GM19468 (cell line): ENCODE results near the gene POLR2H.
A peak's percentile ranks its signal among the peaks of the same experiment; 100 is the strongest.

Experiments
- ATAC-seq: cut with Tn5 transposase; IDR thresholded peaks from one replicate; pipeline ENCODE4 v1.9.1; 2021; ENCODE audit warnings: mild to moderate bottlenecking, moderate library complexity, moderate number of reproducible peaks; ENCODE audit not compliant: unreplicated experiment; ENCODE audit errors: extremely low read depth

POLR2H gene

GRCh38 chr3:184361532-184361931 is at the start of gene POLR2H, which contains the start of gene CLCN2:
POLR2H (plus strand) TSS chr3:184361710; CDS start chr3:184363493, 1,783 bp downstream.
CLCN2 (minus strand) TSS chr3:184361605; CDS start chr3:184361479, 126 bp downstream.
- ATAC-seq: peak; percentile 23

DNA sequence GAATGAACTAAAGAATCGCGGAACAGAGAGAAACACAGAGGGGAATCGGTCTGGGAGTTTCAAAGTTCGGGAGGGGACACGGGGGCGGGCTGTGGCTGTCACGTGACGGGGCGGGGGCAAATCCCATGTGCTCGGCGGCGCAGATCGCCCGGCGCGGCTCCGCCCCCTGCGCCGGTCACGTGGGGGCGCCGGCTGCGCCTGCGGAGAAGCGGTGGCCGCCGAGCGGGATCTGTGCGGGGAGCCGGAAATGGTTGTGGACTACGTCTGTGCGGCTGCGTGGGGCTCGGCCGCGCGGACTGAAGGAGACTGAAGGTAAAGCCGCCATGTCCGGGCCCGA is 47.2 kb upstream of the POLR2H start, which contains the start of gene EIF4G1:
TSS of gene EIF4G1 (plus strand) at position 244 of the 337 bp plus-strand sequence. CDS start 1,191 bp downstream, outside the sequence.
- ATAC-seq: peak; percentile 61

DNA sequence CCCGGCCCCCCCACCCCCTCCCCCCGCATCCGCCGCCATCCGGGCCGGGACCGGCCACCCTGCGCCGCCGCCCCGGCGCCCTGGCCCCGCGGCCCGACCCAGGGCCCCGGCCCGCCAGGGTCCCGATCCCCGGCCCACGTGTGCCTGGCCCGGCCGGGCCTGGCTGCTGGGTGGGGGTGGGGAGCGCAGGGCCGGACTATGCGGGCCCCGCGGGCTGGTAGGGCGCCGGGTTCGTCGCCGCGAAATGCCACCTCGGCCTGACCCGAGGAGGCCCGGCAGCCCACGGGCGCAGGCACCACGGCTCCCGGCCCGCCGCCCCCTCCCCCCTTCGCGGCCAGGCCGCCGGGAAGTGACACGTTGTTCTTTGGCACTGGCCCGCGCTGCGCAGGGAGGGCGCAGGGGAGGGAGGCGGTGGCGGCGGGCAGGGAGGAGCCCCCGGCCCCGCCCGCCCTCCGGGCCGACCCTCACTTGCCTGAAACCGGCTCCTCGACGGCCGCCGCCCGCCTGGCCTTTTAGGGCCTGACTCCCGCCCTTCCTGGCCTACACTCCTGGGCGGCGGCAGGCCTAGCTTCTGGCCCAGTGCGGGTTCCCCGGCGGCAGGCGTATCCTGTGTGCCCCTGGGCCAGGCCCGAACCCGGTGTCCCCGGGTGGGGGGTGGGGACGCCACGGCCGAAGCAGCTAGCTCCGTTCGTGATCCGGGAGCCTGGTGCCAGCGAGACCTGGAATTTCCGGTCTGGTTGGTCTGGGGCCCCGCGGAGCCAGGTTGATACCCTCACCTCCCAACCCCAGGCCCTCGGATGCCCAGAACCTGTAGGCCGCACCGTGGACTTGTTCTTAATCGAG is 46.6 kb upstream of the POLR2H start:
- peak; percentile 42 for ATAC-seq

DNA sequence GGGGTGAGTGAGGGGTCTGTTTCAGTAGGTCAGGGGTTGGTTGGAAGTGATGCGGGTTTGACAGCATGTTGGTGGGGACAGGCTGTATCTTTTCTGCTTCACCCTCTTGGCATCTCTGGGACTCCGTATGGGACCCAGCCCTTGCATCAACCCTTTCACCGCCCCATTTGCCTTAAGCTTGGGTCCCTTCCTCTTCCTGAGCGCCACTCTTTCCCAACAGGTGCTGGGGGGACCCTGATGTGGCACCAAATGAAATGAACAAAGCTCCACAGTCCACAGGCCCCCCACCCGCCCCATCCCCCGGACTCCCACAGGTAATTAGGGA is 46.0 kb upstream of the POLR2H start:
- ATAC-seq: no peak

- no peak for ATAC-seq
Measured at GRCh38 chr3:184315871-184316661, 45.4 kb upstream of the POLR2H start.

- ATAC-seq: no peak
Measured at GRCh38 chr3:184316792-184317191, 44.7 kb upstream of the POLR2H start.

DNA sequence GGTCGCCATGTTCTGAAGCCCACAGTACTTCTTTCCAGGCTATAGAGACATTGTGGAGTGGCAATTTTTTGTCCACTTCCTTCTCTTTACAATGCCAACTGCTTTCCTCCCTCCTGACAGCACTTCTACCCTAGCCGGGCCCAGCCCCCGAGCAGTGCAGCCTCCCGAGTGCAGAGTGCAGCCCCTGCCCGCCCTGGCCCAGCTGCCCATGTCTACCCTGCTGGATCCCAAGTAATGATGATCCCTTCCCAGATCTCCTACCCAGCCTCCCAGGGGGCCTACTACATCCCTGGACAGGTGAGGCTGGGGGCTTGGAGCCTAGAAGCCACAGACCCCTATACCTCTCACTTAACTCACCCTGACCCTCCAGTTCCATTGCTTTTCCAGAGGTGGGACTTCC is 44.3 kb upstream of the POLR2H start:
- no peak for ATAC-seq

DNA sequence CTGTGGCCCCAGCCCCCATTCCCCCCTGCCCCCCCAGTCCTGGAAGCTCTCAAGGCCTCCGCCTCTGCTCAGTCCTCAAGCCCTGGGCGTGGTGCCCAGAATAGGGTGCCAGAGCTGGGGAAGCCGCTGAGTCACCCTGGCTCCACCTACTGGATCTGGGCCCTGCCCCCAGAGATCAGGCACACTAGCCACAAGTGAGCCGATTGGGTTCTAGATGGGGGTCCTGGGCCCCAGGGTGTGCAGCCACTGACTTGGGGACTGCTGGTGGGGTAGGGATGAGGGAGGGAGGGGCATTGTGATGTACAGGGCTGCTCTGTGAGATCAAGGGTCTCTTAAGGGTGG is 41.4 kb upstream of the POLR2H start:
- no peak for ATAC-seq

DNA sequence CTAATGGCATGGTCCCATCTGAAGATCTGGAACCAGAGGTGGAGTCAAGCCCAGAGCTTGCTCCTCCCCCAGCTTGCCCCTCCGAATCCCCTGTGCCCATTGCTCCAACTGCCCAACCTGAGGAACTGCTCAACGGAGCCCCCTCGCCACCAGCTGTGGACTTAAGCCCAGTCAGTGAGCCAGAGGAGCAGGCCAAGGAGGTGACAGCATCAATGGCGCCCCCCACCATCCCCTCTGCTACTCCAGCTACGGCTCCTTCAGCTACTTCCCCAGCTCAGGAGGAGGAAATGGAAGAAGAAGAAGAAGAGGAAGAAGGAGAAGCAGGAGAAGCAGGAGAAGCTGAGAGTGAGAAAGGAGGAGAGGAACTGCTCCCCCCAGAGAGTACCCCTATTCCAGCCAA is 39.8 kb upstream of the POLR2H start:
- no peak for ATAC-seq

- no peak for ATAC-seq
Measured at GRCh38 chr3:184322731-184323487, 38.6 kb upstream of the POLR2H start.

- no peak for ATAC-seq
Measured at GRCh38 chr3:184323696-184324095, 37.8 kb upstream of the POLR2H start.

GRCh38 chr3:184325269-184325668 is 36.2 kb upstream of the POLR2H start:
- ATAC-seq: no peak

DNA sequence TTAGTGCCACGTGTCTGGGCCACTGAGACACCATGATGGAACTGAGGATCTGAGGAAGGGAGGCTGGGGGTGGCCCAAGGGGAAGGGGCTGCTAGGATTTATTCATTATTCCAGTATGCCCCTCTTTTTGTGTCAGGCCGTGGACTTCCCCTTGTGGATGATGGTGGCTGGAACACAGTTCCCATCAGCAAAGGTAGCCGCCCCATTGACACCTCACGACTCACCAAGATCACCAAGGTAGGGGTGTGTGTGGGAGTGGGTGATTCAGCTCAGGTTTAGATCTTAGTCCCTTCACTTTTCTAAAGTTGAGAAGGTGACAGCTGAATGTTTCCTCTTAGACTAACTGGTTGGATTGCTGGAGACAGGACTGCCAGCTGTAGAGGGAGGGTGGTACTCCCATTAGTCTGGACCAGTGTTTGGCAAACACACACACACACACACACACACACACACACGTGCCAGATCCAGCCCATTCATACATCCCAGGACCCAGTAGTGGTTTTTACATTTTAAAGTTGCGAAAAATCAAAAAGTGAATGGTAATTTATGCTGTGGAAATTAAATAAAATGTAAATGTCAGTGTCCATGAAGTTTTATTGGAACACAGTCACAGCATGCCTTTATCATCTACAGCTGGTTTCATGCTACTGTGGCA is 35.7 kb upstream of the POLR2H start:
- ATAC-seq: no peak

DNA sequence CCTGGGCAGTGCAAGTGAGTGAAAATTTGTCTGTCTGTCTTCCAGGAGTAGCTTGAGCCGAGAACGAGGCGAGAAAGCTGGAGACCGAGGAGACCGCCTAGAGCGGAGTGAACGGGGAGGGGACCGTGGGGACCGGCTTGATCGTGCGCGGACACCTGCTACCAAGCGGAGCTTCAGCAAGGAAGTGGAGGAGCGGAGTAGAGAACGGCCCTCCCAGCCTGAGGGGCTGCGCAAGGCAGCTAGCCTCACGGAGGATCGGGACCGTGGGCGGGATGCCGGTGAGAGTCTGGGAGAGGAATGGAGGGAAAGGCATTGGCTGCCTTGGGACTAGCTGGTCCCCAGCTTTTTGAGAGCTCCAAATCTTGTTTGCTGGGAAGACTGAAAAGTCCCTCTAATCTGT is 34.3 kb upstream of the POLR2H start:
- no peak for ATAC-seq

- ATAC-seq: no peak
Measured at GRCh38 chr3:184328516-184328915, 33.0 kb upstream of the POLR2H start.

DNA sequence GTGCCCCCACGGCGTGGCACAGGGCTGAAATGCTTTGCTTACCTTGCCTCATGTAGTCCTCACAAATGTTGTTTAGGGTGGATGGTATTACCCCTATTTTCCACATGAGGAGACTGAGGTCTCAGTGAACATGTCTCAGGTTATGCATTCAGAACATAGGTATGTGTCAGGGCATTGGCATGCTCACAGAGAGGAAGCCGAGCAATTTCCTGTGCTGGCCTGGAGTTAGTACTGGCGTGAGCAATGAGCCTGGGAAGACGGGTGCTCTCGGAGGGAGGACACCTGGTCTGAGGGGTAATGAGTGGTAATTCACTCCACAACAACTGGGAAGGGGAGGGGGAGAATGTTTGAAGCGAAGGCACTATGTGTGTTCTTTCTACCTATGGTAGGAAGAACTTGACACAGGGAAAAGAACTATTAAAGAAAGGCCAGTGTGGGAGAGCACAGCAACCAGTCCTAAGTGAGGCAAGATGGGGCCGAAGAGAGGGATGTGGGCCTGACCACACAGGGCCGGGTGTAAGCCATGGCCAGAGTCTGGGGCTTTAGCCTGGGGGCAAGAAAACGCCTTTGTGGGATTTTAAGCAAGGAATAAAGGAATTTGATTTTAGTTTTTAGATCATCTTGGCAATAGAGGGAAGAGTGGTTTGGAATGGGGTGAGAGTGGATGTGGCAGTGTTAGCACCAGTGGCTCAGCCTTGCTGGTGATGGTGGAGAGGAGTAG is 29.0 kb upstream of the POLR2H start:
- no peak for ATAC-seq

DNA sequence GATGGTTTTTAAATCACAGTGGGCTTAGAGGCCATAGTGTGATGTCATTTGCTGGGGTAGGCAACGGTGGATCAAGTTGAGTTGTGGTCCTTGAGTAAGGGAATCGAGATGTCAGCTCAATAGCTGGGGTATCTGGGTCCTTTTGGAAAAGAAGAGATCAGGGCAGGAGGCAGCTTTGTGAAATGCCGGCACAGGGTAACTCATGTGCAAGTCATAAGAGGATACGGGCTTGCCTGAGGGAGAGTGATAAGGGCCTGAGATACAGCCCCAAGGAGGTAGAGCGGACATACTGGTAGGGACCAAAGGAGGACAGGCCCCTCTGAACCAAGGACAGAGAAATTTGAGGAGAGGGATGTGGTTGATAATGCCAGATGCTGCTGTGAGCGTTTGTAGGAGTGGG is 28.3 kb upstream of the POLR2H start:
- ATAC-seq: no peak

GRCh38 chr3:184333700-184334099 is 27.8 kb upstream of the POLR2H start:
- no peak for ATAC-seq

DNA sequence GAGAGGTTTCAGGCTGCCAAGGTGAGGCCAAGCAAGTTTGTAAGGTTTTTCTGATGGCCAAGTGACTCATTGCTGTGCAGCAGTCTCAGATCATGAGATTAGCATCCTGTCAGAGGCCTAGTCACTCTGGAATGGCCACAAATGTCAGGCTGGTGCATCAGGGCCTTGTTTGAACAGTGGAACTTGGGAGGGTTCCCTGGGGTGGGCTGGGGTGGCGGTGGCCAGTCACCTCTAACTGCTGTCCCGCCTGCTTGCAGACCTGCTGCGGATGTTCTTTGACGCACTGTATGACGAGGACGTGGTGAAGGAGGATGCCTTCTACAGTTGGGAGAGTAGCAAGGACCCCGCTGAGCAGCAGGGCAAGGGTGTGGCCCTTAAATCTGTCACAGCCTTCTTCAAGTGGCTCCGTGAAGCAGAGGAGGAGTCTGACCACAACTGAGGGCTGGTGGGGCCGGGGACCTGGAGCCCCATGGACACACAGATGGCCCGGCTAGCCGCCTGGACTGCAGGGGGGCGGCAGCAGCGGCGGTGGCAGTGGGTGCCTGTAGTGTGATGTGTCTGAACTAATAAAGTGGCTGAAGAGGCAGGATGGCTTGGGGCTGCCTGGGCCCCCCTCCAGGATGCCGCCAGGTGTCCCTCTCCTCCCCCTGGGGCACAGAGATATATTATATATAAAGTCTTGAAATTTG is 26.9 kb upstream of the POLR2H start:
- no peak for ATAC-seq
